ENCODE measurements around the gene RABEP2. TPM values are rescaled to one million over a fixed set of nuclear protein-coding genes. Genes with fewer than 3 reads are reported as not detected.

Gene RABEP2
- total RNA-seq, 1 experiment from 2014 or later = 13.4 TPM

DNA sequence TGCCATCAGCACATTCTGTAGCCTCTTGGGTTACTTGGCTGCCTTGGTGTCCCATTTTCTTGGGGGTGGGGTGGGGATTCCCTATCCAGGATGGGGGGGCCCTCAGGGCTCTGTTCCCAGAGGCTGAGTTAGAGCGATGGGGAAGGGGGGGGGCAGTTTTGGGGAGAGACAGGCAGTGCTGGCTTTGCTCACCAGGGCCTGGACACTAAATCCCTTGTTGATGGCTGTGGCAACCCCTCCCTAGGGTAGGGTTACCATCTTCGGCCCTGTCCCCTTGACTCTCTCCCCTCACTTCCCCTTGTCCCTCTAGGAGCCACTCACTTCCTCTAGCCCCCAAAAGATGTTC, 47.4 kb downstream of the RABEP2 start:
- no peaks in the 10 kb centered on the region for H3K79me2 ChIP-seq (ENCODE audit: insufficient read depth, low read length)
- H3K4me2 ChIP-seq (ENCODE audit: low read length) = no peak overlapping the region
- no peaks in the 10 kb centered on the region for H4K20me1 ChIP-seq (ENCODE audit: insufficient read depth)
- BruUV-seq (replicated peaks) = no TSS peak
- no peaks in the 10 kb centered on the region for H3K9me2 ChIP-seq (ENCODE audit: insufficient read depth)
- no peaks in the 10 kb centered on the region for H3K9me3 ChIP-seq (ENCODE audit: control insufficient read depth in 1 of 2, insufficient read depth in 1 of 2, low read depth in 1 of 2, low read length in 2 of 2)
- ChIA-PET CTCF (no interaction called here), RAD21 (ENCODE audit: low non-redundant PET in 1 of 2, low total read pairs in 2 of 2, uncharacterized antibody in 2 of 2, unreplicated experiment in 2 of 2) (no interaction called here), POLR2A (no interaction called here)
- peaks cover 6% of the 10 kb centered on the region in 2 experiments; a peak in 2 of 4 replicates for H3K36me3 ChIP-seq (ENCODE audit: control insufficient read depth in 1 of 2, insufficient read depth in 2 of 2, low read length in 2 of 2)
- no peak for ATAC-seq
- H3K27ac ChIP-seq (ENCODE audit: low read depth, low read length) = no peak overlapping the region
- H3K27me3 ChIP-seq (ENCODE audit: insufficient read depth, low read length) = no peaks in the 10 kb centered on the region
- H3K4me3 ChIP-seq (replicated peaks in 1 of 2; ENCODE audit: low read depth in 1 of 2, low read length in 2 of 2) = no peak overlapping the region
- no peak overlapping the region for H2AFZ ChIP-seq (ENCODE audit: low read depth, low read length, poor library complexity, severe bottlenecking)
- no peak overlapping the region for H3K9ac ChIP-seq (ENCODE audit: low read length)
- intact Hi-C loops (cut with micrococcal nuclease) = loop anchor here (5.0 kb wide), 1 partner anchor 35 kb away; no protein-coding TSS in a partner anchor
- no peak for TF ChIP-seq ZNF274 (IDR thresholded peaks at IDR 0.05; ENCODE audit: low read depth, low read length)
- no peak for TF ChIP-seq POLR2AphosphoS5 (IDR thresholded peaks at IDR 0.05; ENCODE audit: low read depth, low read length)
- no peak for TF ChIP-seq CEBPB (IDR thresholded peaks at IDR 0.05; ENCODE audit: low read depth)
- no peak for TF ChIP-seq EZH2phosphoT487 (IDR thresholded peaks at IDR 0.05; ENCODE audit: borderline replicate concordance)
- TF ChIP-seq RAD21 (IDR thresholded peaks at IDR 0.05; ENCODE audit: low read depth) = no peak
- TF ChIP-seq POLR2A (IDR thresholded peaks at IDR 0.05; ENCODE audit: borderline replicate concordance, extremely low read depth, insufficient read depth, insufficient read length) = no peak
- TF ChIP-seq EZH2 (IDR thresholded peaks at IDR 0.05) = no peak
- TF ChIP-seq TCF7L2 (IDR thresholded peaks at IDR 0.05; ENCODE audit: borderline replicate concordance, extremely low read depth, insufficient read depth, insufficient read length) = no peak
- TF ChIP-seq SRF (IDR thresholded peaks at IDR 0.05; ENCODE audit: low read depth) = no peak
- no peak for TF ChIP-seq CBX3 (IDR thresholded peaks at IDR 0.05; ENCODE audit: low read depth)
- TF ChIP-seq SP1 (IDR thresholded peaks at IDR 0.05; ENCODE audit: low read depth) = no peak
- TF ChIP-seq, protein P1, sequence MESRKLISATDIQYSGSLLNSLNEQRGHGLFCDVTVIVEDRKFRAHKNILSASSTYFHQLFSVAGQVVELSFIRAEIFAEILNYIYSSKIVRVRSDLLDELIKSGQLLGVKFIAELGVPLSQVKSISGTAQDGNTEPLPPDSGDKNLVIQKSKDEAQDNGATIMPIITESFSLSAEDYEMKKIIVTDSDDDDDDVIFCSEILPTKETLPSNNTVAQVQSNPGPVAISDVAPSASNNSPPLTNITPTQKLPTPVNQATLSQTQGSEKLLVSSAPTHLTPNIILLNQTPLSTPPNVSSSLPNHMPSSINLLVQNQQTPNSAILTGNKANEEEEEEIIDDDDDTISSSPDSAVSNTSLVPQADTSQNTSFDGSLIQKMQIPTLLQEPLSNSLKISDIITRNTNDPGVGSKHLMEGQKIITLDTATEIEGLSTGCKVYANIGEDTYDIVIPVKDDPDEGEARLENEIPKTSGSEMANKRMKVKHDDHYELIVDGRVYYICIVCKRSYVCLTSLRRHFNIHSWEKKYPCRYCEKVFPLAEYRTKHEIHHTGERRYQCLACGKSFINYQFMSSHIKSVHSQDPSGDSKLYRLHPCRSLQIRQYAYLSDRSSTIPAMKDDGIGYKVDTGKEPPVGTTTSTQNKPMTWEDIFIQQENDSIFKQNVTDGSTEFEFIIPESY (IDR thresholded peaks at IDR 0.05; ENCODE audit: extremely low read depth, insufficient replicate concordance, low read length) = no peak
- no peak for TF ChIP-seq ZFX (IDR thresholded peaks at IDR 0.05)
- no peak for TF ChIP-seq JUND (IDR thresholded peaks at IDR 0.05)
- TF ChIP-seq YY1 (IDR thresholded peaks at IDR 0.05; ENCODE audit: extremely low read depth, insufficient replicate concordance, low read depth, low read length) = no peak
- no peak for TF ChIP-seq FOSL1 (IDR thresholded peaks at IDR 0.05; ENCODE audit: low read depth)
- H3K4me1 ChIP-seq (ENCODE audit: control insufficient read depth in 1 of 2, insufficient read depth in 2 of 2, low read length in 2 of 2) = peaks cover 5 to 17% of the 10 kb centered on the region in 2 experiments; a peak in 2 of 4 replicates
- DNase-seq (ENCODE audit: low read depth, low spot score) = no peak

Data from HCT116 (cell line).